Calu3 (cell line): Measurements from ENCODE around the gene PIGR. TPM values are rescaled to one million over a fixed set of nuclear protein-coding genes. Genes with fewer than 3 reads are reported as not detected.

Experiments used
- BruUV-seq: library from RNA; stranded (reverse); fragments of 400-500 nt; replicated peaks from 2 replicates; lab custom pipeline; 2021; lab: Mats Ljungman, UMichigan
- CTCF ChIA-PET: fragments of 300-600 bp; sonication (Branson Sonifier 250); formaldehyde crosslinking; loops from one replicate; lab custom pipeline; 2022; ENCODE audit warnings: antibody characterized with exemption; lab: Charles Lee
- DNase-seq: peaks from one replicate; pipeline ENCODE4 v3.0.0; 2022
- H3K27ac Mint-ChIP-seq: one replicate; pipeline ENCODE4 v1.8.0; 2022; ENCODE audit warnings: mixed read lengths; ENCODE audit not compliant: unreplicated experiment
- H3K27me3 Mint-ChIP-seq: one replicate; pipeline ENCODE4 v1.8.0; 2022; ENCODE audit warnings: mixed read lengths; ENCODE audit not compliant: unreplicated experiment
- H3K36me3 Mint-ChIP-seq: one replicate; pipeline ENCODE4 v1.8.0; 2022; ENCODE audit warnings: mild to moderate bottlenecking, moderate library complexity, mixed read lengths; ENCODE audit not compliant: insufficient read depth, unreplicated experiment
- H3K4me1 Mint-ChIP-seq: one replicate; pipeline ENCODE4 v1.8.0; 2022; ENCODE audit warnings: mild to moderate bottlenecking, low read depth, mixed read lengths; ENCODE audit not compliant: unreplicated experiment
- H3K4me3 Mint-ChIP-seq: one replicate; pipeline ENCODE4 v1.8.0; 2022; ENCODE audit warnings: mild to moderate bottlenecking, low read depth, moderate library complexity, mixed read lengths; ENCODE audit not compliant: unreplicated experiment
- H3K9me3 Mint-ChIP-seq: one replicate; pipeline ENCODE4 v1.8.0; 2022; ENCODE audit warnings: low read depth, mixed read lengths; ENCODE audit not compliant: unreplicated experiment
- CTCF ChIP-seq: fragments of 200-600 bp; IDR thresholded peaks from one replicate; pipeline ENCODE4 v1.8.0; 2022; ENCODE audit warnings: antibody characterized with exemption; ENCODE audit not compliant: unreplicated experiment
- intact Hi-C: fragments of 100-400 bp; cut with micrococcal nuclease; formaldehyde crosslinking; loops from one replicate; pipeline ENCODE4 v1.10.0; 2022; ENCODE audit not compliant: unreplicated experiment
- total RNA-seq: library from RNA; stranded (reverse); gene quantifications from 2 replicates; pipeline ENCODE4 v1.2.3, GENCODE V29; 2022

The PIGR gene
- total RNA-seq, 1 experiment from 2014 or later, result 367 TPM

GRCh38 chr1:206898089-206898914, 48.0 kb downstream of the PIGR start:
- Mint-ChIP-seq H3K27me3 (peaks cover 43% of the 10 kb centered on the region), H3K4me3 (no peak overlapping the region), H3K27ac (no peak overlapping the region), H3K36me3 (no peaks in the 10 kb centered on the region), H3K4me1 (peaks cover 11% of the 10 kb centered on the region), H3K9me3 (peaks cover 3% of the 10 kb centered on the region)
- intact Hi-C loops, result no loop called here
- no peak for DNase-seq
- TF ChIP-seq CTCF, result no peak
- no TSS peak for BruUV-seq
- CTCF ChIA-PET, result no interaction called here

- intact Hi-C loops, result no loop called here
- Mint-ChIP-seq H3K27ac (no peak within 1 kb of the TSS), H3K4me1 (peaks cover 11% of the 10 kb centered on the region), H3K27me3 (peaks cover 43% of the 10 kb centered on the region), H3K9me3 (peaks cover 3% of the 10 kb centered on the region), H3K4me3 (no peak within 1 kb of the TSS), H3K36me3 (no peaks in the 10 kb centered on the region)
- no TSS peak for BruUV-seq
- no peak for TF ChIP-seq CTCF
- CTCF ChIA-PET, result interaction anchor here (1.0 kb wide), 1 partner anchor 15 kb away, joined by 3 read pairs; no protein-coding TSS in a partner anchor
- DNase-seq, result no peak
Measured at GRCh38 chr1:206897175-206897574, 49.1 kb downstream of the PIGR start, which contains the start of gene IL24. IL24 (plus strand) TSS chr1:206897443; CDS start chr1:206897833, 390 bp downstream.

GRCh38 chr1:206896261-206896660, 50.0 kb downstream of the PIGR start:
- H3K36me3 Mint-ChIP-seq, result no peaks in the 10 kb centered on the region
- no peak overlapping the region for H3K27ac Mint-ChIP-seq
- H3K4me1 Mint-ChIP-seq, result peaks cover 11% of the 10 kb centered on the region
- CTCF ChIA-PET, result no interaction called here
- no peak overlapping the region for H3K4me3 Mint-ChIP-seq
- no peak for TF ChIP-seq CTCF
- DNase-seq, result no peak
- BruUV-seq, result no TSS peak
- intact Hi-C loops, result no loop called here
- H3K9me3 Mint-ChIP-seq, result peaks cover 3% of the 10 kb centered on the region
- peaks cover 48% of the 10 kb centered on the region for H3K27me3 Mint-ChIP-seq

GRCh38 chr1:206895837-206896242, 50.4 kb downstream of the PIGR start:
- no peaks in the 10 kb centered on the region for H3K36me3 Mint-ChIP-seq
- intact Hi-C loops, result no loop called here
- DNase-seq, result no peak
- H3K27ac Mint-ChIP-seq, result no peak overlapping the region
- H3K27me3 Mint-ChIP-seq, result peaks cover 48% of the 10 kb centered on the region
- peaks cover 11% of the 10 kb centered on the region for H3K4me1 Mint-ChIP-seq
- CTCF ChIA-PET, result no interaction called here
- TF ChIP-seq CTCF, result no peak
- H3K4me3 Mint-ChIP-seq, result no peak overlapping the region
- BruUV-seq, result no TSS peak
- peaks cover 3% of the 10 kb centered on the region for H3K9me3 Mint-ChIP-seq
